Right forelimb (tissue), 1 donor: ENCODE measurements around the gene STXBP3.

Source experiments
- DNase-seq: peaks from one replicate; pipeline ENCODE4 v3.0.0-alpha.2; 2018

STXBP3 gene

GRCh38 chr1:108845991-108846390 is 99.5 kb downstream of the STXBP3 start:
- no peak for DNase-seq

- no peak for DNase-seq
Measured at GRCh38 chr1:108847494-108847893, 101.0 kb downstream of the STXBP3 start.

GRCh38 chr1:108848806-108849205 is 102.3 kb downstream of the STXBP3 start:
- DNase-seq, result no peak

- DNase-seq, result no peak
Measured at GRCh38 chr1:108850929-108851328, 104.5 kb downstream of the STXBP3 start.

DNA sequence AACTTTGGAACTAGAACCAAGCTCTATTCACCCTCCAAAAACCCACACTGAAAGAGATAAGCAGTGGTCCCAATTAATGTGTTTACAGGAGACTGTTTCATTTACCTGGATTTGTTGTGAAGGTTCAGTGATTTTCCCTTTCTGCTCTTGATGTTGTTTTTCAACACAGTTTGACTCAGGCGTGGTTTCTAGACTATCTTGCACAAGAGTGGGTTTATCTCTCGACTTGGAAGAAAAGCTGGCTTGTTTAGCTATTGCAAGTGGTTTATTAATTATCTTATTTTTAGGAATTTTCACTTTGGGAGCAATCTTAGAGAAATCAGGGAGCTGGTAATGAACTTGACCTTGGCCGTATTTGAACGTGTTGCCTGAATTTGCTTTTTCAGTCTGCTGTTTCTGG is 105.1 kb downstream of the STXBP3 start:
- DNase-seq, result no peak

GRCh38 chr1:108852221-108852975 is 105.9 kb downstream of the STXBP3 start:
- no peak for DNase-seq

- no peak for DNase-seq
Measured at GRCh38 chr1:108854221-108855019, 107.9 kb downstream of the STXBP3 start.

DNA sequence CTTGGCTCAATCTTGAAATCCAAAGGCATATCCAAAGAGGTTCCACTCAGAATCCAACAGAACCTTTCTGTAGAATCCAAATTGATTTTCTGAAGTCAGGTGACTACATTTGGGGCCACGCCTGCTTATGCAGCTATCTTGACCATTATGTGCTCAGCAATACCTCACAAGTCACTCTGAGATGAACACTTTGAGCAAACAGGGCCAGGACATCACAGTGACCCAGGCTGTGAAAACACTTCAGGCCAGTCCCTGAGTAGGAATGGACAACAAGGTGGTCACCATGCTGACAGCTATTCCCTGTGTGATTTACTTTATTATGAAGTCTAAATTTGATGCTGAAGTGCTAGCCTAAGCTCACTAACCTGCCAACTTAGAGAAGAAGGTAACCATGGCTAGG is 110.5 kb downstream of the STXBP3 start, which contains the start of gene AKNAD1:
AKNAD1 (minus strand) TSS at position 101 of the 400 bp plus-strand sequence. CDS start 4,430 bp downstream, outside the sequence.
- DNase-seq, result no peak

- no peak for DNase-seq
Measured at GRCh38 chr1:108858230-108858950, 111.9 kb downstream of the STXBP3 start.
